AG10803 (cell line): ENCODE measurements around the gene PLA2G6.

Source experiments
- DNase-seq: peaks from one replicate; pipeline ENCODE4 v3.0.0; 2010; ENCODE audit warnings: low read depth
- H3K4me3 ChIP-seq: 2 replicates; pipeline ENCODE4 v1.5.1; 2011; ENCODE audit warnings: mild to moderate bottlenecking, low read length, control low read depth
- TF ChIP-seq, protein P1 (sequence below): conservative IDR thresholded peaks from 2 replicates; pipeline ENCODE4 v1.5.1; 2011; ENCODE audit warnings: mild to moderate bottlenecking, low read length, control low read depth, inconsistent platforms

PLA2G6 gene

GRCh38 chr22:38196791-38197419 is 15.3 kb upstream of the PLA2G6 start:
- TF ChIP-seq, protein P1, sequence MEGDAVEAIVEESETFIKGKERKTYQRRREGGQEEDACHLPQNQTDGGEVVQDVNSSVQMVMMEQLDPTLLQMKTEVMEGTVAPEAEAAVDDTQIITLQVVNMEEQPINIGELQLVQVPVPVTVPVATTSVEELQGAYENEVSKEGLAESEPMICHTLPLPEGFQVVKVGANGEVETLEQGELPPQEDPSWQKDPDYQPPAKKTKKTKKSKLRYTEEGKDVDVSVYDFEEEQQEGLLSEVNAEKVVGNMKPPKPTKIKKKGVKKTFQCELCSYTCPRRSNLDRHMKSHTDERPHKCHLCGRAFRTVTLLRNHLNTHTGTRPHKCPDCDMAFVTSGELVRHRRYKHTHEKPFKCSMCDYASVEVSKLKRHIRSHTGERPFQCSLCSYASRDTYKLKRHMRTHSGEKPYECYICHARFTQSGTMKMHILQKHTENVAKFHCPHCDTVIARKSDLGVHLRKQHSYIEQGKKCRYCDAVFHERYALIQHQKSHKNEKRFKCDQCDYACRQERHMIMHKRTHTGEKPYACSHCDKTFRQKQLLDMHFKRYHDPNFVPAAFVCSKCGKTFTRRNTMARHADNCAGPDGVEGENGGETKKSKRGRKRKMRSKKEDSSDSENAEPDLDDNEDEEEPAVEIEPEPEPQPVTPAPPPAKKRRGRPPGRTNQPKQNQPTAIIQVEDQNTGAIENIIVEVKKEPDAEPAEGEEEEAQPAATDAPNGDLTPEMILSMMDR, result no peak
- H3K4me3 ChIP-seq, result no peak overlapping the region
- no peak for DNase-seq

- TF ChIP-seq, protein P1, result no peak
- no peak for DNase-seq
- no peak overlapping the region for H3K4me3 ChIP-seq
These were observed 11.9 kb upstream of the PLA2G6 start for GRCh38 chr22:38193580-38193979.

DNA sequence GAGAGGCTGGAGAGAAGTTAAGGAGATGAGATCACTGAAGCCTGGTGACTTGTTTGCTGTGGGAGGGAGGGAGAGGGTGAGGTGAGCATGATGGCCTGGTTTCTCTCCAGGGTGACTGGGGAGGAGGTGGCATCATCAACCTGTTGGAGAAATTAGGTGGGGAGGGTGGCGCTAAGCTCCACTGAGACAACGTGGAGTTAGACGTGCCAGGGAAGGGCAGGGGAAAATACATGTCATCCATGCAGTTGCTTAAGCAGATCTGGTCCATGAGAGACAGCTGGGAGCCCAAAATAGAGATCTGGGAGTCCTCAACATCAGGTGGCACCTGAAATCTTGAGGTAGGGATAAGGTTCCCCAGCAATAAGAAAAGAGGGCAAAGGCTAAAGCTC is 10.8 kb upstream of the PLA2G6 start:
- no peak overlapping the region for H3K4me3 ChIP-seq
- TF ChIP-seq, protein P1, result no peak
- no peak for DNase-seq

- no peak overlapping the region for H3K4me3 ChIP-seq
- DNase-seq, result no peak
- TF ChIP-seq, protein P1, result no peak
These were observed 10.3 kb upstream of the PLA2G6 start for GRCh38 chr22:38191731-38192474.

- no peak overlapping the region for H3K4me3 ChIP-seq
- TF ChIP-seq, protein P1, result no peak
- no peak for DNase-seq
These were observed 9.4 kb upstream of the PLA2G6 start for GRCh38 chr22:38191055-38191454.

GRCh38 chr22:38190581-38190980 is 9.0 kb upstream of the PLA2G6 start:
- TF ChIP-seq, protein P1, result no peak
- no peak for DNase-seq
- no peak overlapping the region for H3K4me3 ChIP-seq

- no peak overlapping the region for H3K4me3 ChIP-seq
- TF ChIP-seq, protein P1, result no peak
- DNase-seq, result no peak
These were observed 7.5 kb upstream of the PLA2G6 start for GRCh38 chr22:38189104-38189503.
